ENCODE measurements around the gene COPG2.
"Not testable (repeated sequence)": the region's sequence is repeated elsewhere in the genome, so short reads cannot be mapped to it uniquely, and the experiment has no call there.

GRCh38 chr7:130692396-130692795 lies 23.8 kb upstream of the COPG2 start:
- TF ChIP-seq CTCF, POLR2A (IDR thresholded peaks at IDR 0.05): not testable (repeated sequence)
